B cell (primary cell): ENCODE data around the gene YY1. TPM values are rescaled to one million over a fixed set of nuclear protein-coding genes. Genes with fewer than 3 reads are reported as not detected.
"Not testable (repeated sequence)": the region's sequence is repeated elsewhere in the genome, so short reads cannot be mapped to it uniquely, and the experiment has no call there.

Experiments
- ATAC-seq: fragments of 200-7000 bp; cut with Tn5 transposase; one replicate; pipeline ENCODE4 v1.10.0; 2021; ENCODE audit warnings: low read depth, mild to moderate bottlenecking, moderate number of reproducible peaks, moderate library complexity
- CTCF ChIA-PET: fragments of 350-600 bp; sonication (Branson Sonifier 250); formaldehyde crosslinking; loops from one replicate; lab custom pipeline; 2021; ENCODE audit warnings: antibody characterized with exemption, inconsistent platforms; lab: Charles Lee
- POLR2A ChIA-PET: fragments of 350-600 bp; sonication (Branson Sonifier 250); formaldehyde crosslinking; loops from one replicate; lab custom pipeline; 2021; ENCODE audit warnings: antibody characterized with exemption; lab: Charles Lee
- DNase-seq: peaks from one replicate; pipeline ENCODE4 v3.0.0; 2013
- H2AFZ ChIP-seq: 2 replicates; pipeline ENCODE4 v1.6.1; 2012; ENCODE audit warnings: mild to moderate bottlenecking, low read depth, low read length; ENCODE audit not compliant: insufficient read depth, poor library complexity, severe bottlenecking
- H3K27ac ChIP-seq, 2 donors: 1 replicate in 1 of 2; 2 replicates in 1 of 2; pipeline ENCODE4 v1.5.1; 2012 to 2013; ENCODE audit warnings: low read length in 2 of 2, mild to moderate bottlenecking in 2 of 2, moderate library complexity in 1 of 2
- H3K27me3 ChIP-seq, 4 experiments: fragments of 200-600 bp in 1 of 4; sonication (generic) in 1 of 4; replicated peaks in 1 of 4; 1 replicate in 2 of 4; 2 replicates in 2 of 4; pipeline versions ENCODE4 v1.6.1 to v1.7.0; 2013 to 2016; ENCODE audit warnings: low read length in 3 of 4, mild to moderate bottlenecking in 2 of 4, mixed read lengths in 1 of 4, moderate library complexity in 1 of 4; ENCODE audit not compliant: insufficient read depth in 4 of 4, control insufficient read depth in 3 of 4; ENCODE audit errors: control extremely low read depth in 1 of 4
- H3K36me3 ChIP-seq, 2 experiments: replicated peaks in 1 of 2; 1 replicate in 1 of 2; 2 replicates in 1 of 2; pipeline versions ENCODE4 v1.6.1 to v1.7.1; 2013; ENCODE audit warnings: low read length in 1 of 2; ENCODE audit not compliant: insufficient read depth in 2 of 2, control insufficient read depth in 1 of 2; ENCODE audit errors: control extremely low read depth in 1 of 2, extremely low read depth in 1 of 2
- H3K4me1 ChIP-seq, 2 donors: fragments of 200-600 bp in 1 of 2; sonication (generic) in 1 of 2; 1 replicate in 1 of 2; 2 replicates in 1 of 2; pipeline versions ENCODE4 v1.5.1 to v1.6.1; 2013 to 2017; ENCODE audit warnings: low read length in 2 of 2; ENCODE audit not compliant: control insufficient read depth in 2 of 2, insufficient read depth in 2 of 2
- H3K4me2 ChIP-seq: replicated peaks from 2 replicates; pipeline ENCODE3; 2012; ENCODE audit warnings: mild to moderate bottlenecking, low read depth, low read length; ENCODE audit not compliant: poor library complexity, severe bottlenecking
- H3K4me3 ChIP-seq, 5 experiments: fragments of 200-600 bp in 1 of 5; sonication (generic) in 1 of 5; 1 replicate in 3 of 5; 2 replicates in 2 of 5; pipeline versions ENCODE4 v1.5.1 to v1.7.0; 2011 to 2016; ENCODE audit warnings: low read length in 4 of 5, mild to moderate bottlenecking in 4 of 5, low read depth in 2 of 5, control low read depth in 1 of 5, moderate library complexity in 1 of 5; ENCODE audit not compliant: insufficient read depth in 1 of 5; ENCODE audit errors: control extremely low read depth in 1 of 5, extremely low read depth in 1 of 5
- H3K79me2 ChIP-seq: fragments of 200-600 bp; sonication (generic); one replicate; pipeline ENCODE4 v1.6.0; 2016; ENCODE audit warnings: low read length; ENCODE audit not compliant: control insufficient read depth, insufficient read depth
- H3K9ac ChIP-seq: fragments of 200-600 bp; sonication (generic); 2 replicates; pipeline ENCODE4 v1.6.1; 2017; ENCODE audit warnings: mild to moderate bottlenecking, low read length, moderate library complexity
- H3K9me3 ChIP-seq, 3 donors: one replicate each; pipeline versions ENCODE4 v1.6.1 to v1.7.1; 2013; ENCODE audit warnings: low read length in 2 of 3; ENCODE audit not compliant: control insufficient read depth in 2 of 3, insufficient read depth in 1 of 3; ENCODE audit errors: control extremely low read depth in 1 of 3
- H4K20me1 ChIP-seq: 2 replicates; pipeline ENCODE4 v1.6.0; 2012; ENCODE audit warnings: mild to moderate bottlenecking, low read length; ENCODE audit not compliant: insufficient read depth, control insufficient read depth, poor library complexity, severe bottlenecking
- H3K27ac Mint-ChIP-seq: one replicate; pipeline ENCODE4 v1.8.0; 2021; ENCODE audit warnings: mixed read lengths
- H3K27me3 Mint-ChIP-seq: one replicate; pipeline ENCODE4 v1.8.0; 2021; ENCODE audit warnings: mixed read lengths
- H3K4me1 Mint-ChIP-seq: one replicate; pipeline ENCODE4 v1.8.0; 2021; ENCODE audit warnings: mixed read lengths
- H3K4me3 Mint-ChIP-seq: one replicate; pipeline ENCODE4 v1.8.0; 2021; ENCODE audit warnings: mixed read lengths
- H3K9me3 Mint-ChIP-seq: one replicate; pipeline ENCODE4 v1.8.0; 2022; ENCODE audit warnings: mixed read lengths; ENCODE audit not compliant: insufficient read depth
- EZH2 ChIP-seq: IDR thresholded peaks from 2 replicates; pipeline ENCODE4 v1.6.1; 2012; ENCODE audit warnings: borderline replicate concordance, low read depth, mild to moderate bottlenecking, moderate library complexity, low read length; ENCODE audit not compliant: insufficient read depth, poor library complexity, severe bottlenecking
- WGBS: methylation state at CpG from one replicate; pipeline ENCODE4 v1.1.5; 2013; ENCODE audit warnings: missing lambda C conversion rate; ENCODE audit not compliant: insufficient coverage; 5-methylcytosine and 5-hydroxymethylcytosine counted together
- intact Hi-C: fragments of 100-400 bp; cut with micrococcal nuclease; formaldehyde crosslinking; loops from one replicate; pipeline ENCODE4 v1.10.0; 2022
- polyA plus RNA-seq: library from polyadenylated mRNA; depleted of rRNA; stranded (reverse); fragments of >200 nt; gene quantifications from 2 replicates; pipeline ENCODE4 v1.2.3, GENCODE V29; 2012
- total RNA-seq, 2 donors: library from RNA; stranded (reverse); fragments of 120-200 nt in 1 of 2; gene quantifications; 1 replicate in 1 of 2; 2 replicates in 1 of 2; pipeline versions ENCODE4 v1.2.3 to v1.2.4, GENCODE V29; 2013 to 2022
- TF ChIP-seq, protein P1 (sequence below): fragments of 200-600 bp; IDR thresholded peaks from one replicate; pipeline ENCODE4 v1.8.0; 2022; ENCODE audit warnings: antibody characterized with exemption, mild to moderate bottlenecking

YY1 gene
- total and polyA plus RNA-seq, 2 donors (not counting 1 experiment from before 2014, with no cell fraction given) = 24.0 to 91.4 TPM

- Histone ChIP-seq H3K4me3 (no peak overlapping the region), H3K79me2 (no peaks in the 10 kb centered on the region), H3K9me3 (peaks cover 0 to 3% (median 0%) of the 10 kb centered on the region in 3 donors), H3K36me3 (no peaks in the 10 kb centered on the region), H3K27me3 (no peaks in the 10 kb centered on the region), H3K27ac (no peak overlapping the region), H3K4me2 (no peak overlapping the region), H2AFZ (no peak overlapping the region), H3K4me1 (no peaks in the 10 kb centered on the region), H4K20me1 (no peaks in the 10 kb centered on the region), H3K9ac (no peak overlapping the region)
- Mint-ChIP-seq H3K27ac (no peak overlapping the region), H3K4me3 (no peak overlapping the region), H3K27me3 (no peaks in the 10 kb centered on the region), H3K9me3 (no peaks in the 10 kb centered on the region), H3K4me1 (no peaks in the 10 kb centered on the region)
- intact Hi-C loops = no loop called here
- TF ChIP-seq EZH2 = no peak
- TF ChIP-seq, protein P1, sequence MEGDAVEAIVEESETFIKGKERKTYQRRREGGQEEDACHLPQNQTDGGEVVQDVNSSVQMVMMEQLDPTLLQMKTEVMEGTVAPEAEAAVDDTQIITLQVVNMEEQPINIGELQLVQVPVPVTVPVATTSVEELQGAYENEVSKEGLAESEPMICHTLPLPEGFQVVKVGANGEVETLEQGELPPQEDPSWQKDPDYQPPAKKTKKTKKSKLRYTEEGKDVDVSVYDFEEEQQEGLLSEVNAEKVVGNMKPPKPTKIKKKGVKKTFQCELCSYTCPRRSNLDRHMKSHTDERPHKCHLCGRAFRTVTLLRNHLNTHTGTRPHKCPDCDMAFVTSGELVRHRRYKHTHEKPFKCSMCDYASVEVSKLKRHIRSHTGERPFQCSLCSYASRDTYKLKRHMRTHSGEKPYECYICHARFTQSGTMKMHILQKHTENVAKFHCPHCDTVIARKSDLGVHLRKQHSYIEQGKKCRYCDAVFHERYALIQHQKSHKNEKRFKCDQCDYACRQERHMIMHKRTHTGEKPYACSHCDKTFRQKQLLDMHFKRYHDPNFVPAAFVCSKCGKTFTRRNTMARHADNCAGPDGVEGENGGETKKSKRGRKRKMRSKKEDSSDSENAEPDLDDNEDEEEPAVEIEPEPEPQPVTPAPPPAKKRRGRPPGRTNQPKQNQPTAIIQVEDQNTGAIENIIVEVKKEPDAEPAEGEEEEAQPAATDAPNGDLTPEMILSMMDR = no peak
- POLR2A ChIA-PET = interaction anchor here (0.7 kb wide), 1 partner anchor 57 kb away, joined by 5 read pairs; no protein-coding TSS in a partner anchor
- CTCF ChIA-PET = interaction anchor here (0.6 to 1.2 kb wide), 3 partner anchors 17 to 221 kb away, joined by 3 to 4 read pairs (median 4); no protein-coding TSS in a partner anchor
- no peak for DNase-seq
- 85% methylated on average over 1 of the region's 4 CpGs for WGBS
- no peak for ATAC-seq
These were observed 35.8 kb upstream of the YY1 start for GRCh38 chr14:100203146-100203545.

- Mint-ChIP-seq H3K4me1 (no peaks in the 10 kb centered on the region), H3K4me3 (no peak overlapping the region), H3K9me3 (no peaks in the 10 kb centered on the region), H3K27ac (no peak overlapping the region), H3K27me3 (no peaks in the 10 kb centered on the region)
- Histone ChIP-seq H3K79me2 (no peaks in the 10 kb centered on the region), H3K36me3 (no peaks in the 10 kb centered on the region), H2AFZ (no peak overlapping the region), H3K4me3 (no peak overlapping the region), H3K4me1 (no peaks in the 10 kb centered on the region), H3K9me3 (peaks cover 0 to 3% (median 0%) of the 10 kb centered on the region in 3 donors), H4K20me1 (no peaks in the 10 kb centered on the region), H3K27ac (no peak overlapping the region), H3K27me3 (no peaks in the 10 kb centered on the region), H3K4me2 (no peak overlapping the region), H3K9ac (no peak overlapping the region)
- ChIA-PET POLR2A (interaction anchor here (0.7 kb wide), 1 partner anchor 56 kb away, joined by 5 read pairs; no protein-coding TSS in a partner anchor), CTCF (interaction anchor here (0.5 to 1.2 kb wide), 4 partner anchors 14 to 222 kb away, joined by 3 to 4 read pairs (median 4); no protein-coding TSS in a partner anchor)
- DNase-seq (no peak), ATAC-seq (no peak)
- TF ChIP-seq, protein P1 = no peak
- TF ChIP-seq EZH2 = no peak
- WGBS = 83% methylated on average over 1 of the region's 4 CpGs
- intact Hi-C loops = no loop called here
These were observed 34.7 kb upstream of the YY1 start for GRCh38 chr14:100203962-100204834.

DNA sequence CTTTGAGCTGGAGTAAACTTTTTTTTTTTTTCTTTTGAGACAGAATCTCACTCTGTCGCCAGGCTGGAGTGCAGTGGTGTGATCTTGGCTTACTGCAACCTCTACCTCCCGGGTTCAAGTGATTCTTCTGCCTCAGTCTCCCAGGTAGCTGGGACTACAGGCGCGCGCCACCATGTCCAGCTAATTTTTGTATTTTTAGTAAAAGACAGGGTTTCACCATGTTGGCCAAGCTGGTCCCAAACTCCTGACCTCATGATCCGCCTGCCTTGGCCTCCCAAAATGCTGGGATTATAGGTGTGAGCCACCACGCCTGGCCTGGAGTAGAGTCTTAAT is 34.1 kb upstream of the YY1 start:
- H3K4me1 ChIP-seq, H3K27ac ChIP-seq, H3K27ac Mint-ChIP-seq, H3K9me3 Mint-ChIP-seq, H3K4me3 Mint-ChIP-seq, H3K4me1 Mint-ChIP-seq, H3K27me3 ChIP-seq, H2AFZ ChIP-seq, H3K4me2 ChIP-seq, H3K9ac ChIP-seq, POLR2A ChIA-PET, DNase-seq, H4K20me1 ChIP-seq, intact Hi-C loops, H3K4me3 ChIP-seq, H3K27me3 Mint-ChIP-seq, H3K79me2 ChIP-seq, H3K36me3 ChIP-seq, H3K9me3 ChIP-seq, ATAC-seq: not testable (repeated sequence)
- 84% methylated on average over 5 of the region's 7 CpGs for WGBS
- CTCF ChIA-PET = interaction anchor here (0.8 kb wide), 1 partner anchor 14 kb away, joined by 3 read pairs; no protein-coding TSS in a partner anchor
